LNCAP (cell line): ENCODE results near the gene AGGF1.

Experiments used
- CTCF ChIP-seq: fragments of 450-650 bp; IDR thresholded peaks from 2 replicates; pipeline ENCODE4 v1.5.1; 2017; ENCODE audit warnings: mild to moderate bottlenecking

AGGF1 gene

DNA sequence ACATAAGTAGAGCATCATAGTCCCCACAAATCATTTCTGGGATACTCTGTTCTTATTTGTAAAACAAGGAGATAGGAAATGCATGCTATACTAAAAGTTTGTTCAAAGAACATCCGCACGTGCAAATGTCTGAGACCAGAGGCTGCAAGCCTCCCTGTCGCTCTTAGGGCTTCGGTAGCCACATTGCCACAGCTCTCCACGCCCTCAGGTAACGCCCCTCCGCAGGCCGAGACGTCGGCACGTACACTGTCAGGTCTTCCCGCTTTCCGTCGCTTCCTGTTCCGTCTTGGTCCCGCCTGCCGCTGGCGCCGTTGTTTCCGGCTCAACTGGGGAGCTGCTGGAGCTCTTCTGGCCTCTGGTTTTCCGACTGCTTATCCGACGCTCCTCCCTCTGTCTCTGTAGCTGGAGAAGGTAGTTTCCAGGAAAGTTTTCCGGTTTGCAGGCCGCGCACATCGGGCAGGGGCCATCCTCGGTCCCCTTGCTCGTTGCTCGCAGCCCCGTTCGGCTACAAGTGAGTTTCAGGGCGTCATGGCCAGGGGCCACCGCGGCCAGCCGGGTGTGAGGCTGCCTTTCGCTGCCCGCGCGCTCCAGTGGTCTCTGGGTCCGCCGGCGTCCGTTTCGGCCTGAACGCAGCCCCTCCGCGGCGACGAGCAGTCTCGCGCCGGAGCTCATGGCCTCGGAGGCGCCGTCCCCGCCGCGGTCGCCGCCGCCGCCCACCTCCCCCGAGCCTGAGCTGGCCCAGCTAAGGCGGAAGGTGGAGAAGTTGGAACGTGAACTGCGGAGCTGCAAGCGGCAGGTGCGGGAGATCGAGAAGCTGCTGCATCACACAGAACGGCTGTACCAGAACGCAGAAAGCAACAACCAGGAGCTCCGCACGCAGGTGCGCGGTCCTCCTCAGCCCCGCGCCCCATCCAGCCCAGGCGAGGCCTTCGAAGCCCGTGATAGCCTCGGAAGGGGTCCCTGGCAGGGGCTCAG lies at the start of gene AGGF1:
AGGF1 (plus strand) TSS at position 308 of the 975 bp plus-strand sequence; CDS start at position 671, 363 bp downstream.
- no peak for TF ChIP-seq CTCF

DNA sequence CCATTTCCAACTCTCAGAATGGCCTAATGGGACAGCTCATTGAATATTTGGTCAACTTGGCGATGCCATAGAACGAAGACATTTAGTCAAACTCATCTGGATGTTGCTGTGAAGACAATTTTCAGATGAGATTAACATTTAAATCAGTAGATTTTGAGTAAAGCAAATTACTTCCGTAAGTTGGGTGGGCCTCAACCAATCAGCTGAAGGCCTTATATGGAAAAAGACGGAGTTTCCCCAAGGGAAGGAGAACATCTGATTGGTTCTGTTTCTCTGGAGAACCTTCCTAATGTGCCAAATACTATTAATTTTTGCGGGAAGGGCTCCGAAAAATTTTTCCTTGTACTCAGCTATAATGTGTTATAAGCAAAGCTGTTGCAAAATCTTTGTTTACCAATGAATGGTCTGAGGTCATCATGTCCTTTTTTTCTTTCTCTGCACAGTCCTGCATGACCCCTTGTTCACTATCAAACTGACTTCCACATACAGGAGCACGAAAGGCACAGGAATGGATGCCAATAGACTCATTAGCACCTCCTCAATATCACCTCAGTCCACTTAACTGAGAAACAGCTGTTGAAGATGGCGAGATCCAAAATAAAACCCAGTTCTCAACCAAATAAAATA lies 49.6 kb upstream of the AGGF1 start:
- TF ChIP-seq CTCF: no peak

- no peak for TF ChIP-seq CTCF
Measured at GRCh38 chr5:76982450-76982849, 47.8 kb upstream of the AGGF1 start.

DNA sequence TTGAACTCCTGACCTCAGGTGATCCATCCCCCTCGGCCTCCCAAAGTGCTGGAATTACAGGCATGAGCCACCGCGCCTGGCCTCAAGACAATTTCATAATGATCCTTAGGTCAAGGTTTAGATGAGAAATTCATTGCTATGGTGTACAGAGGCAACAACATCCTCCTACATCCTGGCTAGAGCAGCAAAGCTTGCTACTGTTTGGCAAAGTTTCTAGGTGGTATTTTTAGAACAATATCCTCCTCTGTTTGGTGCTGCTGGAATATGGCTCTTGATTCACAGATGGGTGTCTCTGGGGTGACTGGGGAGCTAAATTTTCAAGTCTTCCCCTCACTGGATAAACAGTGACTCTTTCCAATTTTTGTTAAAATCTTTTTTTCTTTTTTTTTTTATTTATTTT lies 46.7 kb upstream of the AGGF1 start:
- TF ChIP-seq CTCF: no peak

GRCh38 chr5:76986825-76987526 lies 43.2 kb upstream of the AGGF1 start:
- TF ChIP-seq CTCF: no peak

- no peak for TF ChIP-seq CTCF
Measured at GRCh38 chr5:76990899-76991459, 39.2 kb upstream of the AGGF1 start.

- no peak for TF ChIP-seq CTCF
Measured at GRCh38 chr5:76994337-76994736, 35.9 kb upstream of the AGGF1 start.
